Lower leg skin (tissue), 4 donors: ENCODE results near the gene MYLK4. TPM values are rescaled to one million over a fixed set of nuclear protein-coding genes. Genes with fewer than 3 reads are reported as not detected.

Experiments used
- DNase-seq, 2 donors: peaks; one replicate each; pipeline ENCODE4 v3.0.0-alpha.2; 2019; ENCODE audit warnings: low spot score in 2 of 2
- H3K4me3 ChIP-seq: fragments of 200-600 bp; sonication (generic); 2 replicates; pipeline ENCODE4 v1.5.1; 2017; ENCODE audit warnings: mild to moderate bottlenecking, low read depth; ENCODE audit not compliant: poor library complexity, severe bottlenecking
- CTCF ChIP-seq, 3 donors: fragments of 450-650 bp; IDR thresholded peaks; one replicate each; pipeline ENCODE4 v1.5.1; 2016; ENCODE audit warnings: antibody characterized with exemption in 3 of 3, mild to moderate bottlenecking in 3 of 3, moderate library complexity in 2 of 3
- POLR2A ChIP-seq, 2 donors: fragments of 450-650 bp; IDR thresholded peaks; one replicate each; pipeline ENCODE4 v1.6.1; 2016 to 2017; ENCODE audit warnings: antibody characterized with exemption in 2 of 2, mild to moderate bottlenecking in 1 of 2, moderate library complexity in 1 of 2
- WGBS, 2 donors: methylation state at CpG; one replicate each; pipeline ENCODE4 v1.1.5; 2018; 5-methylcytosine and 5-hydroxymethylcytosine counted together
- intact Hi-C: fragments of 100-400 bp; cut with DNase I; formaldehyde crosslinking; loops from one replicate; pipeline ENCODE4 v1.15.0; 2023; ENCODE audit warnings: low total_unique reads
- total RNA-seq, 4 donors: library from RNA; depleted of rRNA; stranded (reverse); fragments of >200 nt; gene quantifications; one replicate each; pipeline ENCODE4 v1.1.0, GENCODE V29; 2016

Gene MYLK4
- total RNA-seq, 4 donors from 2014 or later = 0.97 to 3.8 (median 2.5) TPM

- WGBS, 2 donors = 83% methylated on average over 4 of the region's 4 CpGs
- no peak for TF ChIP-seq CTCF (IDR thresholded peaks at IDR 0.05)
- TF ChIP-seq POLR2A (IDR thresholded peaks at IDR 0.05) = no peak
- no peak for DNase-seq
- intact Hi-C loops = no loop called here
- no peak overlapping the region for H3K4me3 ChIP-seq
These were observed 133.0 kb downstream of the MYLK4 start for GRCh38 chr6:2617729-2618128.

- TF ChIP-seq CTCF (IDR thresholded peaks at IDR 0.05) (no peak), POLR2A (IDR thresholded peaks at IDR 0.05) (no peak)
- no peak overlapping the region for H3K4me3 ChIP-seq
- no peak for DNase-seq
- 65 to 67% methylated on average over 7 of the region's 7 CpGs for WGBS, 2 donors
- intact Hi-C loops = no loop called here
These were observed 133.9 kb downstream of the MYLK4 start for GRCh38 chr6:2616811-2617210.

GRCh38 chr6:2615251-2615650, 135.5 kb downstream of the MYLK4 start:
- TF ChIP-seq CTCF (IDR thresholded peaks at IDR 0.05) (no peak), POLR2A (IDR thresholded peaks at IDR 0.05) (no peak)
- 43 to 64% methylated on average over 3 of the region's 3 CpGs for WGBS, 2 donors
- DNase-seq = no peak
- intact Hi-C loops = no loop called here
- H3K4me3 ChIP-seq = no peak overlapping the region

- 76 to 82% methylated on average over 5 of the region's 5 CpGs for WGBS, 2 donors
- no peak overlapping the region for H3K4me3 ChIP-seq
- no peak for DNase-seq
- TF ChIP-seq POLR2A (IDR thresholded peaks at IDR 0.05) = no peak
- no peak for TF ChIP-seq CTCF (IDR thresholded peaks at IDR 0.05)
- intact Hi-C loops = no loop called here
These were observed 135.9 kb downstream of the MYLK4 start for GRCh38 chr6:2614846-2615245.

GRCh38 chr6:2614155-2614554, 136.6 kb downstream of the MYLK4 start:
- no peak overlapping the region for H3K4me3 ChIP-seq
- TF ChIP-seq CTCF (IDR thresholded peaks at IDR 0.05) (no peak), POLR2A (IDR thresholded peaks at IDR 0.05) (no peak)
- 86 to 92% methylated on average over 6 of the region's 6 CpGs for WGBS, 2 donors
- DNase-seq = no peak
- intact Hi-C loops = no loop called here

Other genes with a start within 250 kb of the MYLK4 start
- gene WRNIP1, start 14.5 kb upstream of the MYLK4 start, total RNA-seq = 10 to 100 TPM; 72.3 to 94.7 (median 87.0) TPM
- gene SERPINB1, start 90.9 kb upstream of the MYLK4 start, total RNA-seq = 10 to 100 TPM; 12.6 to 41.1 (median 17.6) TPM
- gene SERPINB9, start 152.4 kb upstream of the MYLK4 start, total RNA-seq = 1 to 10 TPM in 2 of 4 donors, under 1 TPM in 2; 0.42 to 3.9 (median 1.5) TPM
- gene SERPINB6, start 220.6 kb upstream of the MYLK4 start, total RNA-seq = 10 to 100 TPM; 21.2 to 37.0 (median 35.6) TPM
- gene NQO2, start 249.0 kb upstream of the MYLK4 start, total RNA-seq = 10 to 100 TPM; 24.4 to 40.5 (median 36.7) TPM